DMS53 treated with DMSO at 0.1 percent for 48 hours (cell line): ENCODE measurements around the gene STBD1.
"Not testable (repeated sequence)": the region's sequence is repeated elsewhere in the genome, so short reads cannot be mapped to it uniquely, and the experiment has no call there.

Experiments used
- DNase-seq: peaks from one replicate; lab custom pipeline; 2025; ENCODE audit not compliant: unreplicated experiment; lab: John Stamatoyannopoulos, UW

STBD1 gene

GRCh38 chr4:76282941-76283689 is 23.4 kb upstream of the STBD1 start:
- no peak for DNase-seq

GRCh38 chr4:76283900-76284299 is 22.6 kb upstream of the STBD1 start:
- no peak for DNase-seq

- DNase-seq, result not testable (repeated sequence)
These were observed 18.7 kb upstream of the STBD1 start for GRCh38 chr4:76287811-76288210.

- no peak for DNase-seq
These were observed 13.8 kb upstream of the STBD1 start for GRCh38 chr4:76292730-76293129.

GRCh38 chr4:76293772-76294171 is 12.8 kb upstream of the STBD1 start:
- no peak for DNase-seq

GRCh38 chr4:76296286-76296820 is 10.2 kb upstream of the STBD1 start:
- DNase-seq, result no peak

GRCh38 chr4:76298227-76298626 is 8.3 kb upstream of the STBD1 start:
- DNase-seq, result no peak

GRCh38 chr4:76300012-76300411 is 6.5 kb upstream of the STBD1 start:
- no peak for DNase-seq

GRCh38 chr4:76301068-76301774 is 5.3 kb upstream of the STBD1 start:
- peak; percentile 75 for DNase-seq

- no peak for DNase-seq
These were observed 4.8 kb upstream of the STBD1 start for GRCh38 chr4:76301775-76302162.

- DNase-seq, result no peak
These were observed 3.6 kb upstream of the STBD1 start for GRCh38 chr4:76302826-76303438.

GRCh38 chr4:76305033-76305687 is 1.4 kb upstream of the STBD1 start:
- no peak for DNase-seq

- peak; percentile 7 for DNase-seq
These were observed 538 bp downstream of the STBD1 start for GRCh38 chr4:76306882-76307659.

GRCh38 chr4:76307660-76308014 is 1.1 kb downstream of the STBD1 start:
- no peak for DNase-seq

- DNase-seq, result no peak
These were observed 2.0 kb downstream of the STBD1 start for GRCh38 chr4:76308548-76308947.

GRCh38 chr4:76309939-76310550 is 3.5 kb downstream of the STBD1 start:
- DNase-seq, result no peak

GRCh38 chr4:76310683-76311082 is 4.2 kb downstream of the STBD1 start:
- DNase-seq, result no peak

GRCh38 chr4:76311896-76312331 is 5.4 kb downstream of the STBD1 start:
- DNase-seq, result no peak

GRCh38 chr4:76312457-76312856 is 5.9 kb downstream of the STBD1 start:
- no peak for DNase-seq

- no peak for DNase-seq
These were observed 7.0 kb downstream of the STBD1 start for GRCh38 chr4:76313547-76313946.
